CD8-positive, alpha-beta memory T cell (primary cell): ENCODE results near the gene SDC1. TPM values are rescaled to one million over a fixed set of nuclear protein-coding genes. Genes with fewer than 3 reads are reported as not detected.

ENCODE experiments used
- CTCF ChIA-PET: fragments of 350-600 bp; sonication (Branson Sonifier 250); formaldehyde crosslinking; loops from one replicate; lab custom pipeline; 2021; ENCODE audit warnings: antibody characterized with exemption; lab: Charles Lee
- POLR2A ChIA-PET: fragments of 350-600 bp; sonication (Branson Sonifier 250); formaldehyde crosslinking; loops from one replicate; lab custom pipeline; 2021; ENCODE audit warnings: antibody characterized with exemption; lab: Charles Lee
- DNase-seq, 5 donors: peaks; one replicate each; pipeline versions ENCODE4 v3.0.0 to v3.0.0-alpha.2; 2020 to 2022; ENCODE audit warnings: mixed read lengths in 1 of 5
- H3K27ac ChIP-seq: one replicate; pipeline ENCODE4 v1.7.0; 2013; ENCODE audit warnings: low read depth, mild to moderate bottlenecking, low read length, moderate library complexity
- H3K27me3 ChIP-seq: 2 replicates; pipeline ENCODE4 v1.7.0; 2013; ENCODE audit warnings: low read length, mild to moderate bottlenecking; ENCODE audit not compliant: insufficient read depth, poor library complexity, severe bottlenecking
- H3K36me3 ChIP-seq: 2 replicates; pipeline ENCODE4 v1.7.0; 2013; ENCODE audit warnings: mild to moderate bottlenecking, low read length, moderate library complexity; ENCODE audit not compliant: insufficient read depth
- H3K4me1 ChIP-seq: 2 replicates; pipeline ENCODE4 v1.7.0; 2013; ENCODE audit warnings: mild to moderate bottlenecking, low read length, moderate library complexity; ENCODE audit not compliant: insufficient read depth
- H3K4me3 ChIP-seq: 2 replicates; pipeline ENCODE4 v1.7.0; 2013; ENCODE audit warnings: mild to moderate bottlenecking, low read length
- H3K9me3 ChIP-seq: 2 replicates; pipeline ENCODE4 v1.7.0; 2013; ENCODE audit warnings: mild to moderate bottlenecking, low read length
- H3K27ac Mint-ChIP-seq, 8 donors: one replicate each; pipeline ENCODE4 v1.8.0; 2020 to 2021; ENCODE audit warnings: mixed read lengths in 8 of 8, mild to moderate bottlenecking in 6 of 8, inconsistent platforms in 3 of 8, moderate library complexity in 3 of 8
- H3K27me3 Mint-ChIP-seq, 2 donors: one replicate each; pipeline ENCODE4 v1.8.0; 2020 to 2021; ENCODE audit warnings: mixed read lengths in 2 of 2, mild to moderate bottlenecking in 1 of 2, moderate library complexity in 1 of 2
- H3K36me3 Mint-ChIP-seq, 3 donors: one replicate each; pipeline ENCODE4 v1.8.0; 2020 to 2021; ENCODE audit warnings: mixed read lengths in 3 of 3, inconsistent platforms in 1 of 3, mild to moderate bottlenecking in 1 of 3
- H3K4me1 Mint-ChIP-seq, 3 donors: one replicate each; pipeline ENCODE4 v1.8.0; 2020 to 2021; ENCODE audit warnings: mixed read lengths in 3 of 3, inconsistent platforms in 1 of 3, mild to moderate bottlenecking in 1 of 3
- H3K4me3 Mint-ChIP-seq, 7 donors: one replicate each; pipeline ENCODE4 v1.8.0; 2020 to 2021; ENCODE audit warnings: mixed read lengths in 7 of 7, mild to moderate bottlenecking in 6 of 7, moderate library complexity in 4 of 7, inconsistent platforms in 2 of 7
- H3K9me3 Mint-ChIP-seq, 5 donors: one replicate each; pipeline ENCODE4 v1.8.0; 2020 to 2022; ENCODE audit warnings: mixed read lengths in 5 of 5, mild to moderate bottlenecking in 3 of 5, moderate library complexity in 2 of 5, inconsistent platforms in 1 of 5
- polyA plus RNA-seq: library from polyadenylated mRNA; unstranded; fragments of 300-500 nt; fragmentation: Illumina TruSeq; gene quantifications from one replicate; pipeline ENCODE4 v1.2.3, GENCODE V29; 2021
- total RNA-seq, 2 experiments: library from RNA; stranded (reverse); gene quantifications; one replicate each; pipeline ENCODE4 v1.2.3, GENCODE V29; 2021

Gene SDC1
- total and polyA plus RNA-seq, 3 experiments from 2014 or later: 0.13 to 0.27 TPM; not detected in 1

- Histone ChIP-seq H3K36me3 (no peaks in the 10 kb centered on the region), H3K27ac (no peak overlapping the region), H3K27me3 (no peaks in the 10 kb centered on the region), H3K4me3 (no peak overlapping the region), H3K9me3 (no peaks in the 10 kb centered on the region), H3K4me1 (no peaks in the 10 kb centered on the region)
- peaks cover 0 to 5% of the 10 kb centered on the region in 2 donors for H3K27me3 Mint-ChIP-seq
- DNase-seq: no peak
- H3K4me1 Mint-ChIP-seq: no peaks in the 10 kb centered on the region
- no peak overlapping the region for H3K27ac Mint-ChIP-seq
- H3K9me3 Mint-ChIP-seq: no peaks in the 10 kb centered on the region
- CTCF ChIA-PET: no interaction called here
- H3K36me3 Mint-ChIP-seq: no peaks in the 10 kb centered on the region
- POLR2A ChIA-PET: no interaction called here
- H3K4me3 Mint-ChIP-seq: no peak overlapping the region
Observed at GRCh38 chr2:20178666-20179465, 46.1 kb downstream of the SDC1 start.

DNA sequence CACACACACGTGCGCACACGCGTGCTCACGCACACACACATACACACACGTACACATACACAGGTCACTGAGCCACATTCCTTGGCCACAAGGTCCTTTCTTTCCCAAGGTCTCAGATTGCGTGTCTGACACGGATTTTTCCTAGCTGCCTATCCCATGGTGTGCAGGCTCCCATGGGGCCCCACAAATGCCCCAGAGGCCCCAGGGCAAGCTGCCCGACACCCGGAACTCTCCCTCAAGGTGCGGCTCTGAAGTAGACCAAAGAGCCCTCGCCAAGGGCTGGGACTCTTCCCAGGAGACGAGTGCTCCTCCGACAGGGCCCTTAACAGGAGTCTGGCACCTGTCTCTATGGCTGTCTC lies 46.7 kb downstream of the SDC1 start:
- no peak overlapping the region for H3K4me3 ChIP-seq
- Mint-ChIP-seq H3K4me1 (no peaks in the 10 kb centered on the region), H3K4me3 (no peak overlapping the region), H3K27me3 (peaks cover 0 to 5% of the 10 kb centered on the region in 2 donors), H3K36me3 (no peaks in the 10 kb centered on the region), H3K27ac (no peak overlapping the region), H3K9me3 (no peaks in the 10 kb centered on the region)
- ChIA-PET CTCF (no interaction called here), POLR2A (no interaction called here)
- no peaks in the 10 kb centered on the region for H3K9me3 ChIP-seq
- peak in 1 of 5 donors; percentile 20 for DNase-seq
- no peaks in the 10 kb centered on the region for H3K27me3 ChIP-seq
- H3K36me3 ChIP-seq: no peaks in the 10 kb centered on the region
- no peaks in the 10 kb centered on the region for H3K4me1 ChIP-seq
- H3K27ac ChIP-seq: no peak overlapping the region

GRCh38 chr2:20177556-20178248 lies 47.2 kb downstream of the SDC1 start:
- Histone ChIP-seq H3K27me3 (no peaks in the 10 kb centered on the region), H3K27ac (no peak overlapping the region), H3K4me1 (no peaks in the 10 kb centered on the region), H3K36me3 (no peaks in the 10 kb centered on the region), H3K9me3 (no peaks in the 10 kb centered on the region), H3K4me3 (no peak overlapping the region)
- H3K27ac Mint-ChIP-seq: no peak overlapping the region
- H3K4me3 Mint-ChIP-seq: no peak overlapping the region
- ChIA-PET POLR2A (no interaction called here), CTCF (no interaction called here)
- peaks cover 0 to 7% of the 10 kb centered on the region in 2 donors for H3K27me3 Mint-ChIP-seq
- H3K4me1 Mint-ChIP-seq: no peaks in the 10 kb centered on the region
- no peak for DNase-seq
- H3K36me3 Mint-ChIP-seq: no peaks in the 10 kb centered on the region
- no peaks in the 10 kb centered on the region for H3K9me3 Mint-ChIP-seq

GRCh38 chr2:20176760-20177159 lies 48.2 kb downstream of the SDC1 start:
- H3K4me1 ChIP-seq: no peaks in the 10 kb centered on the region
- no peak overlapping the region for H3K4me3 ChIP-seq
- no peak for DNase-seq
- no peaks in the 10 kb centered on the region for H3K27me3 ChIP-seq
- Mint-ChIP-seq H3K36me3 (no peaks in the 10 kb centered on the region), H3K27me3 (peaks cover 0 to 7% of the 10 kb centered on the region in 2 donors), H3K4me3 (no peak overlapping the region), H3K27ac (no peak overlapping the region), H3K9me3 (no peaks in the 10 kb centered on the region), H3K4me1 (no peaks in the 10 kb centered on the region)
- no peaks in the 10 kb centered on the region for H3K9me3 ChIP-seq
- no peaks in the 10 kb centered on the region for H3K36me3 ChIP-seq
- ChIA-PET CTCF (no interaction called here), POLR2A (no interaction called here)
- no peak overlapping the region for H3K27ac ChIP-seq

- H3K27ac Mint-ChIP-seq: no peak overlapping the region
- Histone ChIP-seq H3K36me3 (no peaks in the 10 kb centered on the region), H3K4me3 (no peak overlapping the region), H3K4me1 (no peaks in the 10 kb centered on the region), H3K27me3 (no peaks in the 10 kb centered on the region), H3K9me3 (no peaks in the 10 kb centered on the region), H3K27ac (no peak overlapping the region)
- H3K9me3 Mint-ChIP-seq: no peaks in the 10 kb centered on the region
- CTCF ChIA-PET: no interaction called here
- H3K27me3 Mint-ChIP-seq: peaks cover 0 to 7% of the 10 kb centered on the region in 2 donors
- POLR2A ChIA-PET: no interaction called here
- no peaks in the 10 kb centered on the region for H3K36me3 Mint-ChIP-seq
- DNase-seq: no peak
- no peaks in the 10 kb centered on the region for H3K4me1 Mint-ChIP-seq
- no peak overlapping the region for H3K4me3 Mint-ChIP-seq
Observed at GRCh38 chr2:20175931-20176330, 49.0 kb downstream of the SDC1 start.

GRCh38 chr2:20175267-20175666 lies 49.7 kb downstream of the SDC1 start:
- ChIA-PET POLR2A (no interaction called here), CTCF (no interaction called here)
- Histone ChIP-seq H3K27me3 (no peaks in the 10 kb centered on the region), H3K36me3 (no peaks in the 10 kb centered on the region), H3K9me3 (no peaks in the 10 kb centered on the region), H3K4me3 (no peak overlapping the region), H3K27ac (no peak overlapping the region), H3K4me1 (no peaks in the 10 kb centered on the region)
- no peak for DNase-seq
- H3K27me3 Mint-ChIP-seq: peaks cover 0 to 7% of the 10 kb centered on the region in 2 donors
- no peak overlapping the region for H3K27ac Mint-ChIP-seq
- H3K4me3 Mint-ChIP-seq: no peak overlapping the region
- H3K36me3 Mint-ChIP-seq: no peaks in the 10 kb centered on the region
- no peaks in the 10 kb centered on the region for H3K9me3 Mint-ChIP-seq
- H3K4me1 Mint-ChIP-seq: no peaks in the 10 kb centered on the region

DNA sequence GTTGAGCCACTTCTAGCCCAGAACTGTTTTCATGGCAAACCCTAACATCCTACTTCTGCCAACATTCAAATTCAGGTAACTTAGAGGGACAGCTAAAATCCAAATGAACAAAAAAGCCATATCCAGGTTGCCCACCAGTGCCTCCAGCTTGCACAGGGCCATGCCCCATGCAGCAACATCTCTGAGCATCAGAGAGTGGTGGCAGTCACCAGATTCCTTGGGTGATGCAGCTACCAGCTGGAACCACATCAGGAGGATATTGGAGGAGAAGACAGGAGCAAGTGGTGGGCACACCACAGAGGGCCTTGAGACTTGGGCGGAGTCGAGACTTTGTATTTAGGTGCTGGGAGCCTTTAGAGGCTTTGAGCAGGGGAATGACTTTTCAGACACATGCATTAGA lies 50.5 kb downstream of the SDC1 start:
- Histone ChIP-seq H3K4me3 (no peak overlapping the region), H3K9me3 (no peaks in the 10 kb centered on the region), H3K36me3 (no peaks in the 10 kb centered on the region), H3K27ac (no peak overlapping the region), H3K4me1 (no peaks in the 10 kb centered on the region), H3K27me3 (no peaks in the 10 kb centered on the region)
- ChIA-PET CTCF (no interaction called here), POLR2A (no interaction called here)
- Mint-ChIP-seq H3K27me3 (peaks cover 0 to 7% of the 10 kb centered on the region in 2 donors), H3K4me3 (no peak overlapping the region), H3K27ac (no peak overlapping the region), H3K9me3 (no peaks in the 10 kb centered on the region), H3K4me1 (no peaks in the 10 kb centered on the region), H3K36me3 (no peaks in the 10 kb centered on the region)
- DNase-seq: peak in 1 of 5 donors; percentile 33

DNA sequence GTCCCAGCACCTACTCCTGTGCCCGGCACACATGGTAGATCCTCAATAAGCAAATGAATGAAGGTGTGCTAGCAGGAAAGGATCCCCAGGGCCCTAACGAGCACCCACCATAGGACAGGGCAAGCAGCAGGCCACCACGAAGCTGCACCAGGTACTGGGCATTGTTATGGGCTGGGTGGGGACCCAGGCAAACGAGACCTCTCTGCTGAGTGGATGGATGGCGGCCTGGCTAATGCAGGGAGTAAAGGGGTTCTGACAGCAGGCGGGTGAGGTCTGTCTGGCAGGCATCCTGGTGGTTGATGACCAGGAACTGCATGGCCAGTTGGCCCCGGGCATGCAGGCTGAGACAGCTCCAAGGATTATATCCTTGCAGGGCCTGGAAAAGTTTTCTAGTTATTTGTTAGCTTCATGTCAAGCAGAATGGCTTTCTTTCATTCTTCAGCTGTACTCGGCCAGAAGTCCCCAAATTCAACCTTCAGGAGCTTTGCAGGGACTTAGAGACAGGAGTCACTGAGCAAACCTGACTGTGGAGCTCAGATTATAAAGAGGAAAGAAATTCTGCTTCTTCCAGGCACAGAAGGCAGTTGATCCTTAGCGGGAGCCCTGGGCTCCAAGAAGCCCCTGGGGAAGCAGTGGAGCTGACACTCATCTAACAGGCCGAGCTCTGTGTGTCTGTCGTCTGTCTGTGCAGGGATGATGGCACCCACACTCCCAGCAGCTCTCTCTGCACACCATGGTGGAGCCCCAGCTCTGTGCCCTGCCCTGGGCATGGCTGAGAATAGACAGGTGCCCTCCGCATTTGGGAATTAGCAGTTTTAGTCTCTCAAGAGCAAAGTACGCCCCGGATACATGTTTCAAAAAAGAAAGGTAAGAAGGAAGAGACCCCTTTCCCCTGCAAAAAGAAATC lies 51.2 kb downstream of the SDC1 start:
- no peak overlapping the region for H3K27ac ChIP-seq
- H3K4me3 ChIP-seq: no peak overlapping the region
- no peaks in the 10 kb centered on the region for H3K4me1 Mint-ChIP-seq
- H3K27me3 ChIP-seq: no peaks in the 10 kb centered on the region
- peaks cover 0 to 7% of the 10 kb centered on the region in 2 donors for H3K27me3 Mint-ChIP-seq
- no peaks in the 10 kb centered on the region for H3K9me3 ChIP-seq
- H3K36me3 Mint-ChIP-seq: no peaks in the 10 kb centered on the region
- H3K4me3 Mint-ChIP-seq: no peak overlapping the region
- H3K9me3 Mint-ChIP-seq: no peaks in the 10 kb centered on the region
- H3K27ac Mint-ChIP-seq: peak overlapping the region in 1 of 8 donors; percentile 49
- no peaks in the 10 kb centered on the region for H3K36me3 ChIP-seq
- no peaks in the 10 kb centered on the region for H3K4me1 ChIP-seq
- CTCF ChIA-PET: no interaction called here
- POLR2A ChIA-PET: no interaction called here
- no peak for DNase-seq
